Stimulated activated CD8-positive, alpha-beta memory T cell treated with anti-CD3 and anti-CD28 coated beads, Interleukin-4, amount 100 ng/mL, for 4 hours (primary cell): Measurements from ENCODE around the gene PTTG1IP.
"Not testable (repeated sequence)": the region's sequence is repeated elsewhere in the genome, so short reads cannot be mapped to it uniquely, and the experiment has no call there.

Experiments used
- DNase-seq, 2 donors: peaks; one replicate each; pipeline ENCODE4 v3.0.0-alpha.2; 2020; ENCODE audit warnings: low read depth in 2 of 2, low spot score in 1 of 2

PTTG1IP gene, protein sequence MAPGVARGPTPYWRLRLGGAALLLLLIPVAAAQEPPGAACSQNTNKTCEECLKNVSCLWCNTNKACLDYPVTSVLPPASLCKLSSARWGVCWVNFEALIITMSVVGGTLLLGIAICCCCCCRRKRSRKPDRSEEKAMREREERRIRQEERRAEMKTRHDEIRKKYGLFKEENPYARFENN

DNA sequence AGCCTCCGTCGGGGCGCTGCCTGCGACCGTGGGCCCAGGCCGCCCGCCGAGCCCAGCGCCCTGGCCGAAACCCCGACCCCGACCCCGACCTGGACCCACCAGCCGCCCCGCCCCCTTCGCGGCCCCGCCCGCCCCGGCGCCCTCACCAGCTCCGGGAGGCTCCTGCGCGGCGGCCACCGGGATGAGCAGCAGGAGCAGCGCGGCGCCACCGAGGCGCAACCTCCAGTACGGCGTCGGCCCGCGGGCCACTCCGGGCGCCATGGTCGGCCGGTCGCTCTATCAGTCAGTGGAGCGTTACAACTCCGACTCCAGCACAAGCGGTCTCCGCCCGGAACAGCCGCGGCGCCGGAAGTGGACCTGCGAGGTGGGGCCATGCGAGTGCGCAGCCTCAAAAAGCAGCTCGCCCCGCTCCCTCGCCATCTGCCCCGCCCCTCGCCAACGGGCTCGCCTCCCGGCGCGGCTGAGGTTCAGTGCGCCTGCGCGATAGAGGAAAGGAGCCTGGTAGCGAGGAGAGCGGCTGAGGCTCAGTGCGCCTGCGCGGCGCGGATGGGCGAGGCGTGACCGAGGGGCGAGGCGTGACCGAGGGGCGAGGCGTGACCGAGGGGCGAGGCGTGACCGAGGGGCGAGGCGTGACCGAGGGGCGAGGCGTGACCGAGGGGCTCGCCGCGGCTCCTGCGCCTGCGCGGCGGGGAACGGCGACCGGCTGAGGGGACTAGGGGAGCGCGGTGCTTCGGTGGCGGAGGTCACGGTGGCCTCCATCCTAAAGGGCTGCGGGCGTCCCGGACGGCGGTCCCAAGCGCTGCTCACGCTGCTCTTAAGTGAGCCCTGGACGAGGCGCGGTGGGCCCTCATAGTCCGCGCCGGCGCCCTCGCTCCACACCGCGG, at the start of gene PTTG1IP:
Gene PTTG1IP, minus strand, starts transcription at position 335 of the 884 bp plus-strand sequence. Its CDS starts 74 bp downstream, at position 261.
- peak; percentile 96 to 98 for DNase-seq

DNA sequence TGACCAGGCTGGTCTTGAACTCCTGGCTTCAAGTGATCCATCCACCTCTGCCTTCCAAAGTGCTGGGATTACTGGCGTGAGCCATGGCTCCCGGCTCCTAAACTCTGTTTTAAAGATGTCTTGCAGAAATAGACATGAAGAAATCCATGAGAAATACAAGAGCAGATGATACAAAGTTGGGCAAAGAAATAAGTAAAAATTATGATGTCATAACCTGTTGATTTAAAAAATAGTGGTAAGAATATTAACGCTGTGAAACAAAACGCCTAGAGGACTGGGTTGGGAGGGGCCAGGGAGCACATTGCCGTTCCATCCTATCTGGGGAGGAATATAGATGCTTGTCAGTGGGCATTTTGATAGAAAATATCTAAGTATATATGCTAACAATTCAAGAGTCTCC, 48.4 kb upstream of the PTTG1IP start:
- DNase-seq: no peak

DNA sequence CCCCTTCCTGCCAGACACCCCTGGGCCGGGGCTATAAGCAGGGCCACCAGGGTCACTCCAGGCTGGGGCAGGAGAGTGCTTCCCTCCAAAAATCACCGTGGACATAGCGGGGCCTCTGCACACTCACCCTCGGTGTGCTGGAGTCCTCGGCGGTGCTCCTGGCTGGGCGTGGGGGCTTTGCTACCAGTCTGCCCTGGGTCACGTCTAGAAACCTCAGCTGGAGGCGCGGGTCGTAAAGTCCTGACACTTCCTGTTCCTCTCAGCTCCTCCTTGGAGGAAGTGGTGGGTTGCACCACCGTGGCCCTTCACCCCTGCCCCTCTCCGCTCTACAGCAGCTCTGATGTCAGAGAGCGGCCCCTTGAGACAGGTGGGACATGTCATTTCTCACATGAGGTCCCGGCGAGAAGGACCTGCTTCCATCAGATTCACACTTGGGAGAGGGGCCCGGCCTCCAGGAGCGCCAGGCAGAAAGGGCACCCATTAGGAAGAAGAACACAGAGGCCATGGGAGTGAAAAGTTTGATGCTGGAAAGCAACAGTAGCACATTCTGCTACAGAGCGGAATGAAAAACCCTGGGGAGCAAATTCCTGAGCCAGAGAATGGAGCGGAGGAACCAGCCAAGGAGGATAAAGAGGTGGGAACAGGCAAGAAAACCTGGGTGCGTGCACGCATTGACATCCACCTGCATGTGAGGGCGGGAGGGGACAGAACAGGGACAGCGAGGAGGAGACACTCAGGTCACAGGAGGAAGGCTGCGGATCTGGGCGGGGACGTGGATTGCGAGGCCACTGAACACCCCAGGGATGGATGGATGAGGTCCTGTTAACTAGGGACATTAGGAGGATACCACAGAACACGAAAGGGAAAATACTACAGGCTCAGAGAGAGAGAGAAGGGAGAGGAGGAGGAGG, 47.5 kb upstream of the PTTG1IP start, which contains the start of gene ITGB2:
Gene ITGB2, minus strand, starts transcription at position 206 of the 911 bp plus-strand sequence. CDS start 10,117 bp downstream, outside the sequence.
- peak in 1 of 2 donors; percentile 30 for DNase-seq

DNA sequence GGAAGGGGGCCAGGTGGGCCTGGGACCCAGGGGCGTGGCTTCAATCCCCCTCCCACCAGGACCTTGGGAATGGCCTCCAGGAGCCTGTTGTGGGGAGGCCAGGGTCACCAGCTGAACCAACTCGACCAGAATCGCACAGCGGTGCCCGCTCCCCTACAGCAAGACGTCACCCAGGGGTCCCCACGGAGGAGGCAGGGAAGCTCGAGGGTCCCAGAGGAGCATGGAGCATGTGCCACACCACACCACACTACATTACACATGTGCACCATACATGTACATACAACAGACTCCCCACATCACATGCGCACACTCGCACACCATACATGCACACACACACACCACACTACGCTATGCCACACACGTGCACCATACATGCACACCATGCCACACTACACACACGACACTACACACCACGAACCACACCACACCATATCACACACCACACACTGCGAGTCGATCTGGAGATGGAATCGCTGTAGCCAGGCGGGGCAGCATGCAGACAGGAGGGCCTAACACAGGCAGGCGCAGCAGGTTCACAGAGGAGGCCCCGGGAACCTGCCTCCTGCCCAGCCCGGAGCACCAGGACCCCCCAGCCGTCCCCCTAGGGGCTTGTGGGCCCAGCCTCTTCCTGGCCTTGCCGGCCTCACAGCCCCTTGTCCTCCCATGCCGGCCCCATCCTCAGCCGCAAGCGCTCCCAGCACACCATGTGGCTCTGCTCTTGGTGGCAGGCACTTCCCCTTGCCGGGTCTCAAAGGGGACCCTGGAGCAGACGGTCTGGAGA, 46.6 kb upstream of the PTTG1IP start:
- no peak for DNase-seq

DNA sequence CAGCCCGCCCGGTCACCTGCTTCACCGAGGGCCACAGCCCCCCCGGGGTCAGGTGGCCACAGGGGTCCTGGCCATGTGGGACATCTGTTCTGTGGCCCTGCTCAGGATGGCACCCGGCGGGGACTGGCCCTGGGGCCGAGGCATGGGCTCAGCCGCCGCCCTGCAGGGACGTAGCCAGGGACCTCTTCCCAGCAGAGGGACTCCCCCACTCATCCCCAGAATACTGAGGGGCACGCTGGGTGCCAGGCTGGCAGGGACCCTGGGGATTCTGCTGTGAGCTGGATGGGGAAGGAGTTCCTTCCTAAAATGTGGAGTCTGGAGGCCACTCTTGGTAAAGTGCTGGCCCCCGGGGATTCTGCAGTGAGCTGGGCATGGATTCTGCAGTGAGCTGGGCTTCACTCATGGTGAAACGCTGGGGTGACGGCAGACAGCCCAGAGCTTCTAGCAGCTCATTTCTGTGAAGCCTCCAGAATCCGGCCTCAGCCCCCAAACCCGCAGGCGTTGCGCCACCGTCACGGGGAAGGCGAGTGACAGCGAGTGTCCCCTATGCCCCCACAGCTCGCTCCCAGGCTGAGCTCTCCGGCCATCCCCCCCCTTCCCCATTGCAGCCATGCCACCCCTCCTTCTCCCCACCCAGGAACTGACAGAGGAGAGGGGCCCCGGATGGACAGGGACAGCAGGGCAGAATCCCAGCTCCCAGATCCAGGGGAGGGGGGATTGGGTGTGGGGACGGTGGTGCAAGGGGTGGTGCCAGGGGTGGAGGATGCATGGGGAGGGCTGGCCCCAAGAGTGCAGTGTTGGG, 45.8 kb upstream of the PTTG1IP start:
- DNase-seq: no peak

DNA sequence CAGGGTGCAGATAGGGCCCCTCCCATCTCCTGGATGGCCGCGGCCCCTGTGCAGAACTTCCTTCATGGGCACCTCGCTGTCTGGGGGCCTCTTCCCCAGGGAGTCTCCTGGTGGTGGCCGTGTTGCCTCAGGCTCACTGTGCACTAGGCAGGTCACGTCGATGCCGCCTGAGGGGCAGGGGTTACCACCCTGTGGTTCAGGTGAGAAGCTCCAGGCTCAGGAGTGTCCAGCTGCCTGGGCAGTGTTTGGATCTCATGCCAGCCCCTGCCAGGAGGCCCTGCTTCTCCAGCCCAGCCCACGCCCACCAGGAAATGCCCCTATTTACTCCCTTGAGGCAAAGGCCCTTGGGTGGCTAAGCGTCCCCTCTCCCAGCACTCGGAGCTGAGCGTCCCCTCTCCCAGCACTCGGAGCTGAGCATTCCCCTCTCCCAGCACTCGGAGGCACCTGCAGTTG, 45.1 kb upstream of the PTTG1IP start:
- DNase-seq: no peak

DNA sequence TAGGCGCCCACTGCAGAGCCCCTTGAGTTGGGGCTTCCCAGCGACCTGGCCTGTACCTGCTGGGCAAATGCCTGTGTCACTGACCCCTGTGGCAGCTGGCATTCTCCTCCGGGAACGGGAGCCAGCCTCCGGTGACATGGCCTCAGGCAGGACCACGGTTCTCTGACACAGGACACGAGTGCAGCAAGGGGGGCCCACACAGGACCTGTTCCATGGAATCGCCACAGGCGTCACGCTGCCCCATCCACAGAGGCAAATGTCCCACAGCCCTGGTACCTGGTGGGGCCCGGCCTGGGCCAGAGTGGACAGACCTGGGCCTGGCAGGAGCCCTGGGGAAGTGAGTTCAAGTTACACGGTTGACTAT, 44.6 kb upstream of the PTTG1IP start:
- DNase-seq: no peak

DNA sequence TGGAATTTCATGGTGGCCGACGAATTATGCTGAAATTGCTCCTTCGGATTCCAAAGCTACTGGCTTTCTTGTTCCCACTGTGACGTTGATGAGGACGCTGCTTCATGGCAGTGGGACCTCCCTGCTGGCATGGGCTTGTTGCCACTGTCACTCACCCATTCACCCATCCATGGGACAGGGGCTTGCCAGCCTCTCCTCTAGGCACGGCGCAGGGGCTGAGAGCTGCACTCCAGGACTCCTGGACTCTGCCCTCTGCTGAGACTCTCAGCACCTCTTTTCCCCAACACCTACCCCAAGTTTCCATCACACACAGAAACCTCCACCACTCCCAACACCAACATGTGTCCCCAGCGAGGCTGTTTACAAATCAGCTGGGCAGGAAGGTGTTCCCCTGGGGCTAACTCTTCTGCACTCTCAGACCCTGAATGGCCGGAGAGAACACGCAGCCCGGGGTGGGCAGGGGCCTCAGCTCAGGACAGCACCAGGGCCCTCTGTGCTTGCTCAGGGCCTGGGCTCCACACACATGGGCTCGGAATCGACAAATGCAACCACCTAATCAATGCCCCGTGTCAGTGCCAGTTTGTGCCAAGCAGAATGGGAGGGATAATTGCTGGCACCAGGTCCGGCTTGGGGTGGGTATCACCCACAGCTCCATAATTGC, 44.1 kb upstream of the PTTG1IP start:
- DNase-seq: no peak

DNA sequence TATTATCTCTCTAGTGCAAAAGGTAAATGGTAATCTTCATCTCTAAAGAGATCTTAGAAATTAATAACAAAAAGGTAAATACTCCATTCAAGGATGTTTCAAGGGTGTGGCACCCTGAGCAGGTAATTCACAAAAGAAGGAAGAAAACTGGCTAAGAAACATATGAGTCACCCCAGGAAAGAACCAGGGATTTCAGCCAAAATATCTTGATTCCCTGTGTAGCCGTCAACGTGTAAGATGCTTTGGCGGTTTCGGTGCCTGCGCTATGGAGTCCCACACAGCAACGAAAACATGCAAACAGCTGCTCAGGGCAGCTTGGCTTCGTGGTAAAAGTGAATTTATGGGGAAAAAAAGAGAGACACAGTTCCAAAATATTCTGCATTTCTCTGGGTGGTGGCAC, 43.5 kb upstream of the PTTG1IP start:
- no peak for DNase-seq

DNA sequence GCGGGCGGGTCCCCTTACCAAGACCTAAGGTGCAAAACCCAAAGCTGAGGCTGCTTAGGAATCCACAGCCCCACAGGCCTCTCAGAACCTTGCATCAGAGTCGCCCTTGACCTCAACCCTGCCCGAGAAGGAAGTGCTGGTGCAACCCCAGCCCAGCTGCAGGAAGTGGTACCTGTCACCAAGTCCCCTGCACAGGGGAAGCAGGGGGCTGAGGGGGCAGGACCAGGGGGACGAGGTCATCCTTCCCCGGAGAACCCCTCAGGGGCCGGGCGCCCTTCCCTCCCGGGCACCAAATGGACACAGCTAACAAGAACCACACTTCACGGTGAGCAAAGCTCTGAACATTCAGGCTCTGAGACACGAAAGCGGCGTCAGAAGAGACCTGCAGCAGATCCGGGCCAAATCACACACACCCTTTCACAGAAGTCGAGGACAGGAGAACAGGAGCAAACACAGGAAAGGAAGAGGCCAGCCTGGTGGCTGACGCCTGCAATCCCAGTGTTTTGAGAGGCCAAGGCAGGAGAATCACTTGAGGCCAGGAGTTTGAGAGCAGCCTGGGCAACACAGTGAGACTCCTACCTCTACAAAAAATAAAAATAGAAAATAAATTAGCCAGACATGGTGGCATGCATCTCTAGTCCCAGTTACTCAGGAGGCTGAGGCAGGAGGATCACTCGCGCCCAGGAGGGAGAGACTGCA, 40.8 kb upstream of the PTTG1IP start:
- peak in 1 of 2 donors; percentile 57 for DNase-seq

DNA sequence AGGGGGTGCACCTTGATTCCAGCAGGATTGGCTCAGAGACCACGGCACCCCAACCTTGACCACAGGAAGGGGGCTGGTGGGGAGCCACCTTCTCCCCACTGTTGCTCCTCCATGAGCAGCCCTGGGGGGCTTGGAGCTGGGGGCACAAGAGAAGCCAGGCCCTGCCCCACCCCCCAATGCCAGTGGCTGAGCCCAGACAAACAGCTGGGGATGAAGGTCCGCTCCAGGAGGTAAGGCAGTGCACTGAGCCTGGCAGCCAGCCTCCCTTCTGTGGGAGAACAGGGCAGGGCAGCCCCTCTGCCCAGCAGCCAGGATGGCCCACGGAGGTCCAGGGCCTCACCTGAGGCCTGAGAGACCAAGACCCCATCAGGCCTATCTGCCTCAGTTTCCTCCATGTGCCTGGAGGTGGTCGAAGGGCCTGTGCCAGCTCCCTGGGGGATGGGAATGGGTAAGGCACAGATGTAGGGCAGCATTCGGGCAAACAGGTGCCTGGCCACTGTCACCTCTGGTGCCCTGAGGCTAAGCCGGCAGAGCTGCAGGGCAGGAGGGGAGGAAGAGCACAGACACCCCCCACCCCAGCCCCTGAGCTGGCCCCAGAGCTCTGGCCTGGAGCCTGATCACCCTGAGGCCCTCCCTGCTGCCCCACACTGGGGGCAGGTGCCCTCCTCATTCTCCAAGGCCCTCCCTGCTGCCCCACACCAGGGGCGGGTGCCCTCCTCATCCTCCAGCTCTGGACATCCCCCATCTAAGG, 40.1 kb upstream of the PTTG1IP start:
- DNase-seq: no peak

DNA sequence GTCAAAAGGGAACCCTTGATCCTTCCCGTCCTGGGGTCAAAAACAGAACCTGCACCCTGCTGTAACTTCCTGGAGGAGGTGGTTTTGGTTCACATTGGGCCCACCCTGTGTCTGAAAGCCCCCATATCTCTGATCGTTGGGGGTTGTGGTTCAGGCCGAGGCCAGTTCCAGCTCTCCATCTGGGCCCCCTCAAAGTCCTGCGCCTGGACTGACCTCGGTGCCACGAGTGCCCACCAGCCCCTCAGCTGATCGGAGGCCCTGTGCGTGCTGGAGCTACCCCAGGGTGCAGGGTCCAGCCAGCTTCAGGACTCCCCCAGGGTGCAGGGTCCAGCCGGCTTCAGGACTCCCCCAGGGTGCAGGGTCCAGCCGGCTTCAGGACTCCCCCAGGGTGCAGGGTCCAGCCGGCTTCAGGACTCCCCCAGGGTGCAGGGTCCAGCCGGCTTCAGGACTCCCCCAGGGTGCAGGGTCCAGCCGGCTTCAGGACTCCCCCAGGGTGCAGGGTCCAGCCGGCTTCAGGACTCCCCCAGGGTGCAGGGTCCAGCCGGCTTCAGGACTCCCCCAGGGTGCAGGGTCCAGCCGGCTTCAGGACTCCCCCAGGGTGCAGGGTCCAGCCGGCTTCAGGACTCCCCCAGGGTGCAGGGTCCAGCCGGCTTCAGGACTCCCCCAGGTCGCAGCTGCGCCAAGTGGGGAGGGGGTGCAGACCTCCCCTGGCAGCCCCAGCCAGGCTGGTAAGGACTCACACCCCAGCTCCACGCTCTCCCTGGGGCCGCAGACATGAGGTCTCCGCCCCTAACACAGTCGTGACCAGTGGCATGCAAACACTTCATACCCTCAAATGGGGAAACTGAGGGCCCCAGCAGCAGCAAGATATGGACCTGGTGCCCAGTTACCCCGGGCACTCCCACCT, 39.3 kb upstream of the PTTG1IP start:
- DNase-seq: not testable (repeated sequence)

DNA sequence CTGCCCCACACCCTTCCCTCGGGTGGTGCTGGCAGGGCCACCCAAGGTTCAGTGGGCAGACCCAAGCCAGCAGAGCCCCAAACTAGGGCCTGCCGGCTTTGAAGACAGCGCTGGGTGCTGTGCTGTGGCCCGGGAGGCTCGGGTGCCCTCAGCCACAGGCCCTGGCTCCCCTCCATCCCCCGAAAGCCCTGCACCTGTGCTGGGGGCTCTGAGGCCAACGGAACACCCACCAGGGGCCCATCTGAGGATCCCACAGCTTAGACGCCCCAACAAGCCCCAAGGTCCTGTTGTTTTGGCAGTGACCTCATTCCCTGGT, 38.6 kb upstream of the PTTG1IP start:
- no peak for DNase-seq

DNA sequence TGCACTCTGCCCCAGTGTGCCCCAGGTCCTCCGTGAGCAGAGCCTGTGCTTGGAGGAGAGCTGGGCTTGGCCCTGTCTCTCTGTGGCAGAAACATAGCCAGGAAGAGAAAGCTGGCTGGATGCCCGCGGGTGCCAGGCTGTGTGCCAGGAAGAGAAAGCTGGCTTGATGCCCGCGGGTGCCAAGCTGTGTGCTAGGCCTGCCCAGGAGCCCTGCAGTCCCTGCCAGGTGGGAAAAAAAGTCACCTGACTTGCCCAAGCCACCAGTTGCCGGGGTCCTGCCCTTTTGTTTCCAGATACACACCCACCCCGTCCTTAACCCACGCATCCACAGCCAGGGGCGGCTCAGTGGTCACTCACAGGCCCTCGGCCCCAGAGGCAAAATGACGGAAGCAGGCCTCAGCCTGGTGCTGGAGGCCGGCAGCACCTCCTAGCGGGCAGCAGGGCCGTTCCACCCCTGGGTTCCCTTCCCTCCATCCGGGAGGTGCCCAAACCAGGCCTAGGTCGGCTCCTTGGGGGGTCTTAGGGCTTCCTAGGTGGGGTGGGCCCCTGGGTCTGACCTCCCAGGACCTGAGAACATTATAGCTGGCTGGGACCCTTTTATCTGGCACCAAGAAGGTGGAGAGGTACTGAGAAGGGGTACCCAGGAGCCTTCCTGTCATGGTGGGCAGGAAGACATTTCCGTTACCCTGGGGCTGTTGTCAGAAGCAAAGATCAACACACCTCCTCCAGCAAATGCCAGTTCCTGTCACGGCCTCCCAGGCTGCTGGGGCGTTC, 38.1 kb upstream of the PTTG1IP start:
- DNase-seq: no peak

DNA sequence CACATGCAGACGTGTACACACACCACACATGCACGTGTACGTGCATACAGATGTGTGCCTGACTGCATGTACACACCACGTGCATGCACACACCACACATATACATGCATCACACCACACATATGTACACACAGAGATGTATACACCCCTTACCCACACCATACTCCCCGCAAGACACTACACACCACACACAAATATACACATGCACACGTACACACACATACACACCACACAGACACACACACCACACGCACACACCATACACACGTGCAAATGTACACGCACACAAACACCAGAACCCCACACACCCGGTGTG, 37.5 kb upstream of the PTTG1IP start:
- DNase-seq: no peak

DNA sequence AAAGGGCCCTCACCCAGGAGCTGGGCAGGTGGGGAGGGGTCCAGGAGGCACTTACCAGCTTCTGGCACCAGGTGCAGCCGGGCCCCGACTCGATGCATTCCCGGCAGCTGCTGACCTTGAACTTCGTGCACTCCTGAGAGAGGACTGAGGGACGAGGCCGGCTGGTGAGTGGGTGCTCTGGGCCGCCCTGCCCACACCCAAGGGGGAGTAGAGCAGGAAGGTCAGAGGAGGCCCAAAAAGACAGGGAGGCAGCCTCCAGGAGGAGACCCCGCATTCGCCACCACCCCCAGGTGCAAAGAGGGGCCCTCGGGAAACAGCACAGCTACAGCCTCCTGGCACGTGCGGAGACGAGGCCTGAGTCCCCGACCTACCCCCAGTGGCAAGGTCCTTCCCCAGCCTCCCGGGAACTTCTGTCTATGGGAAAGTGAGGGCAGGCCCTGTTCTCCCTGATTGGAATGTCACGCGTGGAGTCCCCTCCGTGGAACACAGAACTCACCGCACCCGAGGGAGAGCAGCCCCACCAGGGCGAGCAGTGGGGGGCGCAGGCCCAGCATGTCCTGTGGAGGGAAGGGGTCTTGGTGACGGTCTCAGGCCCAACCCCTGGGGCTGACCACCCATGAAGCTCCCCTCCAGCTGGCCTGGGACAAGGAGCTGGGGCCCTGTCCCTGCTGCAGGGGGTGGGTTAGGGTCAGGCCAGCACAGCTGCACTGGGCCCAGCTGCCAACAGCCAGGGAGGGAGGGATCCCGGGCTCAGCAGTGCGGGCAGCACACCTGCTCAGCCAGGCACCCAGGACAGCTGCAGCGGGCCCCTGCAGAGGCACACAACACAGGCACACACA, 37.0 kb upstream of the PTTG1IP start:
- no peak for DNase-seq
